GM21390 (cell line): Measurements from ENCODE around the gene LRRC32.

Experiments
- ATAC-seq: cut with Tn5 transposase; IDR thresholded peaks from one replicate; pipeline ENCODE4 v1.9.1; 2021; ENCODE audit not compliant: unreplicated experiment

The LRRC32 gene

GRCh38 chr11:76670485-76671236 is at the start of gene LRRC32:
LRRC32 (minus strand) TSS chr11:76670747; CDS start chr11:76665954, 4,793 bp downstream.
- no peak for ATAC-seq

- no peak for ATAC-seq
These were observed 49.1 kb upstream of the LRRC32 start for GRCh38 chr11:76719686-76720085.

- no peak for ATAC-seq
These were observed 48.7 kb upstream of the LRRC32 start for GRCh38 chr11:76719281-76719680.

GRCh38 chr11:76717816-76718215 is 47.3 kb upstream of the LRRC32 start:
- ATAC-seq = no peak

GRCh38 chr11:76717369-76717768 is 46.8 kb upstream of the LRRC32 start:
- ATAC-seq = no peak

GRCh38 chr11:76716268-76716667 is 45.7 kb upstream of the LRRC32 start:
- ATAC-seq = no peak

- no peak for ATAC-seq
These were observed 43.9 kb upstream of the LRRC32 start for GRCh38 chr11:76714493-76714892.

- ATAC-seq = no peak
These were observed 43.0 kb upstream of the LRRC32 start for GRCh38 chr11:76713499-76713898.

- no peak for ATAC-seq
These were observed 41.6 kb upstream of the LRRC32 start for GRCh38 chr11:76712125-76712524.

- ATAC-seq = no peak
These were observed 39.2 kb upstream of the LRRC32 start for GRCh38 chr11:76709756-76710155.

GRCh38 chr11:76708972-76709660 is 38.6 kb upstream of the LRRC32 start:
- ATAC-seq = no peak

- ATAC-seq = no peak
These were observed 36.8 kb upstream of the LRRC32 start for GRCh38 chr11:76707293-76707825.

- ATAC-seq = no peak
These were observed 36.1 kb upstream of the LRRC32 start for GRCh38 chr11:76706667-76707066.

- no peak for ATAC-seq
These were observed 35.3 kb upstream of the LRRC32 start for GRCh38 chr11:76705826-76706225.

- no peak for ATAC-seq
These were observed 33.8 kb upstream of the LRRC32 start for GRCh38 chr11:76704171-76704948.

- ATAC-seq = no peak
These were observed 33.2 kb upstream of the LRRC32 start for GRCh38 chr11:76703707-76704106.

GRCh38 chr11:76702336-76703128 is 32.0 kb upstream of the LRRC32 start:
- ATAC-seq = no peak

GRCh38 chr11:76701294-76702040 is 30.9 kb upstream of the LRRC32 start:
- no peak for ATAC-seq

- no peak for ATAC-seq
These were observed 29.9 kb upstream of the LRRC32 start for GRCh38 chr11:76700177-76701100.
